GM19193 (cell line): ENCODE measurements around the gene PDE6H.

Source experiments
- POLR2A ChIP-seq: IDR thresholded peaks from 4 replicates; pipeline ENCODE4 v1.6.1; 2011; ENCODE audit not compliant: insufficient read depth, insufficient read length; ENCODE audit errors: extremely low read depth

Gene PDE6H

GRCh38 chr12:14972816-14973215 is at the start of gene PDE6H:
Gene PDE6H (plus strand): TSS chr12:14973042. CDS start chr12:14978013, 4,971 bp downstream.
- no peak for TF ChIP-seq POLR2A

DNA sequence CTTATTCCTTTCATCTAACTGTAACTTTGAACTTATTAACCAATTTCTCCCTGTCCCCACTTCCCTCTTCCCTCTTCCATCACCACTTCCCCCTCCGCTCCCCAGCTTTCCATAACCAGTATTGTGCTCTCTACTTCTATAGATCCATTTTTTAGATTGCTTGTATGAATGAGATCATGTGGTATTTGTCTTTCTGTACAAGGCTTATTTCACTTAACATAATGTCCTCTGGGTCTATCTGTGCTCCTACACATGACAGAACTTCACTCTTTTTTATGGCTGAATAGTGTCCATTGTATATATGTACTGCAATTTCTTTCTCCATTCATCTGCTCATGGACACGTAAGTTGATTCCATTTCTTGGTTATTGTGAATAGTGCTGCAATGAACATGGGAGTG is 48.9 kb upstream of the PDE6H start:
- no peak for TF ChIP-seq POLR2A

- no peak for TF ChIP-seq POLR2A
Measured at GRCh38 chr12:14924541-14924940, 48.3 kb upstream of the PDE6H start.

GRCh38 chr12:14927267-14927666 is 45.6 kb upstream of the PDE6H start:
- TF ChIP-seq POLR2A = no peak

DNA sequence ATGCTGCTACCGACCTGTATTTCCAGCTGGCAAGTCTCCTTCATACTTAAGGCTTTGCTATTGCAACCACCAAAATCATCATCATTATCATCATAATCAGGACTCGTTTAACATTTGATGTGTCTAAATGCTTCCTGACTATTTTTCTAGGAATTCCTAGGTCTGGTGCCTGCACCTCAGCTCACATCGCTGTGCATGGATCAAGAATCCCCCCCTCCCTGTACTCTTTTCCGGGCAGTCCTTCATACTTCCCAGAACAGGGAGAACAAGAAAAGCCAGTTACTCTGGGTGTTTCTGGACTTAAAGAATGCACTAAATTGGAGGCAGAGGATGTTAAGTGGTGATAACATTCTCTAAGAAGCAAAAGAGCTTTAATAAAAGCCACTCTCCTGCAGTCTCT is 43.9 kb upstream of the PDE6H start:
- TF ChIP-seq POLR2A = no peak

DNA sequence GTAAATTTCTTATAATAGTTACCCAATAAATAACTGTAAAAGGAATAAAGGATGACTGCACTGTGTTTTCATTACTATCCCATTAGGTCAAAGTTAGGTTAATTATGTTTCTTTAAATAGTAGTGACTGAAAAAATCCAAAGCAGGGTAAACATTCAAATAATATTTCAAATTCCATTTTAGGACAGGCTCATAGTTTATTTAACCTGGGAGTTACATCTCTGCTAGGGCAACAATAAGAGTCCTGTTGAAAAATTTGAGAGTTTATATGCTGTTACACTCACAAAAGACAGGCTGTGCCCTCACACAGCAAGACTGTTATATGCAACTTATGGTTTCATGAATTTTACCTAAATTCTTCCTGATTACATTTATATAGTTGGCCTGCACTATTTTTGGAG is 42.5 kb upstream of the PDE6H start:
- TF ChIP-seq POLR2A = no peak

- no peak for TF ChIP-seq POLR2A
Measured at GRCh38 chr12:14931359-14931758, 41.5 kb upstream of the PDE6H start.

DNA sequence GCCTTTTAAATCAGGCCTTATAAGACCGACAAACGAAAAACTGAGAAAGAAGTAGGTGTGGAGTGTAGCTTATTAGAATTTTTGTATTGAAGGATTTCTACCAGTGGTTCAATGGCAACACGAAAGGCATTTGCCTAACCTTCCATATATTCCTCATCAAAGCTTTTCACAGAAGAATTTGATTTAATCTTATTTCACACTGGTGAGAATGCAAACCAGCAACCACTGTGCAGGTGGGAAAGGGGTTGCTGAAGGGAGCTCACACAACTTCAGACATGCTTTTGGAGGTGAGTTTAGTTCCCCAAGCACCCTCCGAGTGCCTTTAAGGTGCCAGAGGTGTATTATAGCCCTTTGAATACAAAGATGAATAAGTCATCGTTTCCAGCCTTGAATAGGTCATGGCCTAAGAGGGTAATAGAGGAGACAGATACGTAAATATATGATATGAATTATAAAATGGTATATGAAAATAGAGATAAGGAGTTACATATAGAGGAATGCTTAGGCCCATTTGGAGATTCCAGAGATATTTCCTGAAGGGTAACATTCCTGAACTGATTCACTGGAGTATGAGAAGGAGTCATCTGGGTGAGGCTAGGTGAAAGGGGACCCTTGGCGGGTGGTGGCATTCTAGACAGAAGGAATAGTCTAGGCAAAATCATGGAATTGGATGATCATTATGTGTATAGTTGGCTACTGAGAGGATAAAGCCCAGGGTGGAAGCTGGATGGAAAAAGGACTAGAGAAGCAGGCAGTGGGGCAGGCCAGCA is 40.9 kb upstream of the PDE6H start:
- no peak for TF ChIP-seq POLR2A

DNA sequence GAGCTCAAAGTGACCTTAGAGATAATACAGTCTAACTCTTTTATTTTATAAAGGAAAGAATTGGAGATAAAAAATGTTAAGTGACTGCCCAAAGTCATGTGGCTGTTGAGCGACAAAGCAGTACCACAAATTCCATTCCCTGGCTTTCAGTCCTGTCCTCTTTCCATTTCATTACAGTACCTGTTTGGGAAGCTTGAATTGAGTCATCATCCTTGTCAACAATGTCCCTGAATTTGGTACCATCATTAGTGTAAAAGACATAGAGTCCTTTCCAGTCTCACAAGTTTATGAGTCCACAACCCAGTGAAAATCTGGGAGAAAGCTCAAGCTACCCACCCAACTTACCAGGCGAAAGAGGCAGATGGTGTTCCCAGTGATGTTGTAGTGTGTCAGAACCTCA is 38.3 kb upstream of the PDE6H start:
- TF ChIP-seq POLR2A = no peak

- no peak for TF ChIP-seq POLR2A
Measured at GRCh38 chr12:14935031-14935430, 37.8 kb upstream of the PDE6H start.

DNA sequence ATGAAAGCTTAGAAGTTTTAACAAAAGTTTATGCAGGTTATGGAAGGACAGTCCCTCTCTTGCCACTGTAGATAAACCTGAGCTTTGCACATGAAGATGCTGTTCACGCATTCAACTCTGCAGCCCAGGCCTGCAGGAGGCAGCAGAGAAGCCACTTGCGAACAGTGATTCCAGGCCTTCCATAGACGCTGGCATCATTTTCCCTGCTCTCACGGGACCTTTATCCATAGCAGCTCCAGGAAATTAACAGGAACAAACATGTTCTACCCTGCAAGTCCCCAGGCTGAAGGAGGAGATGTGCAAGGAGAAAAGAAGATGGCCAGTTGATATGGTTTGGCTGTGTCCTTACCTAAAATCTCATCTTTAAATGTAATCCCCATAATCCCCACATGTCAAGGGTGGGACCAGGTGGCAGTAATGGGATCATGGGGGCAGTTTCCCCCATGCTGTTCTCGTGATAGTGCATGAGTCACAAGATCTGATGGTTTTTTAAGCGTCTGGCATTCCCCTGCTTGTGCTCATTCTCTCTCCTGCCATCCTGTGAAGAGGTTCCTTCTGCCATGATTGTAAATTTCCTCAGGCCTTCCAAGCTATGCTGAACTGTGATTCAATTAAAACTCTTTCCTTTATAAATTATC is 36.5 kb upstream of the PDE6H start:
- TF ChIP-seq POLR2A = no peak

DNA sequence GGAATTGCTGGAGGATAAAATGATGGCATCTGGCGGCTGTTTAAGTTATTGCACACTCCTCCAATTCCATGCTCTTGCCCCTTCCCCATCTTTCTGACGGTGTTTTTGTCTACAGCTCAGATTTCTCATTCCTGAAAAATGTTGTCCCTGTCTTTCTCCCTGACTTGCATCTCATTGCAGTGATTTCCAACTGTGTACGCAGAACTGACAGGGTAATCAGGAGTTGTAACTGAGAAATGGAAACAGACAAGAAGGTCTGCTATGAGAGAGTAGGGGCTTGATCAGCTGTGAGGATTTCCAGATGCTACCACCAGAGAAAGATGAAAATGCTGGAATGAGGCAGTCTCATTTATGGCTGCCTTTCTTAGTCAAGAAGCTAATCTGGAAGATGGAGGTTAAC is 35.8 kb upstream of the PDE6H start:
- no peak for TF ChIP-seq POLR2A

GRCh38 chr12:14937689-14938088 is 35.2 kb upstream of the PDE6H start:
- TF ChIP-seq POLR2A = no peak

DNA sequence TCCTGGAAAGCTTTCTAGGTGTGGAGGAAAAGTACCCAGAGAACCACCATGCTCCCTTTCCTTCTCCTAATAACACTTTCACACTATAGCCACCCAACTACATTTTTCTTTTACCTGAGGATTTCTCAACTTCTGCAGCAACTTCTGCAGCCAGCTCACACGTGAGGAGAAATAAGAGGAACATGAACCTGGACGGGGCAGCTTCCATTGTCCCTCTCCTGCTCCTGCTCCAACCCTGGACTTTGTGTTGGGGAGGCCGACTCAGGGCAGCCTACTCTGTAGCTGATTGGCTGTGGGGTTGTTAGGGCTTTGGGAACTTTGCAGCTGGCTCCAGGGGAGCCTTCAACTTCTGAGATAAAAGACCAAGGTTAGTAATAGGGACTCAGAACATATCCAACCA is 34.5 kb upstream of the PDE6H start, which contains the start of gene ERP27:
Gene ERP27, minus strand, starts transcription at position 237 of the 400 bp plus-strand sequence. Its CDS starts 29 bp downstream, at position 208.
- TF ChIP-seq POLR2A = no peak

- no peak for TF ChIP-seq POLR2A
Measured at GRCh38 chr12:14941369-14941768, 31.5 kb upstream of the PDE6H start.

- no peak for TF ChIP-seq POLR2A
Measured at GRCh38 chr12:14942196-14942931, 30.5 kb upstream of the PDE6H start.

GRCh38 chr12:14946162-14946561 is 26.7 kb upstream of the PDE6H start:
- TF ChIP-seq POLR2A = no peak

DNA sequence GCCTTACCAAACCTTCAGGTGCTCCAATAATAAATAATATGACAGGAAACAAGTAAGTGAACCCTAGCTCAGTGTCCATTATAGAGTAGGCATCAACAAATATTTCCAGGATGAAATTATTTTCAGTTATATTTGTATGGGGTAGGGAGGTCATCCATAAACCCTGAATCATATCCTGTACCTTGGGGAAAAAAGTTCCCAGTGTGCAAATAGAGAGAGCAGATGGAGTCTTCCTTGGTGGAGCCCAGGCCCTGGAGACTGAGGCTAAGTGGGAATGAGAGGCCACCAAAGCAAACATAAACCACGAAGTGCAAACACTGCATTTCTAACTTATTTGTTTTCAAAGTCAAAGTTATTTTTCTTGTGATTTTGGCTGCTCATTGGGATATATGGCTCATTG is 26.0 kb upstream of the PDE6H start:
- no peak for TF ChIP-seq POLR2A
